ENCODE results near the gene BEST1.

DNA sequence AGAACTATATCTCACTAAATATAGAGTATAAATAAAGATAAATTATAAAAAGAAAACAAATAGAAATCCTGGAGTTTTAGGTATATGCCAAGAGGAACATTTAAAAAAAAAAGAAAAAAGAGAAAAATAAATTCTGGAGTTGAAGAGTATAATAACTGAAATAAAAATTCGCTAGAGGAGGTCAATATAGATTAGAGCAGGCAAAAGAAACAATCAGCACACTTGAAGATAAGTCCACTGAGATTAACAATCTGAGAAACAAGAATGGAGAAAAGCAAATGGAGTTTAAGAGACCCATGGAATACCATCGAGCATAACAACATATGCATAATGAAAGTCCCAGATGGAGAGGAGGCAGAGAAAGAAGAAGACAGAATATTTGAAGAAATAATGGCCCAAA is 14.3 kb upstream of the BEST1 start:
- TF ChIP-seq POLR2AphosphoS5 (IDR thresholded peaks at IDR 0.05; ENCODE audit: low read depth, low read length) (no peak), TAF1 (IDR thresholded peaks at IDR 0.05; ENCODE audit: low read depth, low read length) (no peak), POLR2A (IDR thresholded peaks at IDR 0.05; ENCODE audit: low read depth, low read length) (no peak), SPI1 (IDR thresholded peaks at IDR 0.05; ENCODE audit: low read depth, low read length) (no peak)
